Endothelial cell of umbilical vein (primary cell): ENCODE data around the gene VAMP2. TPM values are rescaled to one million over a fixed set of nuclear protein-coding genes. Genes with fewer than 3 reads are reported as not detected.

Experiments
- BruUV-seq: library from RNA; stranded (reverse); fragments of 400-500 nt; replicated peaks from 2 replicates; lab custom pipeline; 2021; lab: Mats Ljungman, UMichigan
- CTCF ChIA-PET: fragments of 300-600, 350-600 bp; sonication (Branson Sonifier 250); formaldehyde crosslinking; loops from one replicate; lab custom pipeline; 2021; ENCODE audit warnings: antibody characterized with exemption, inconsistent platforms; lab: Charles Lee
- POLR2A ChIA-PET: fragments of 300-600, 350-600 bp; sonication (Branson Sonifier 250); formaldehyde crosslinking; loops from one replicate; lab custom pipeline; 2021; ENCODE audit warnings: antibody characterized with exemption, inconsistent platforms; lab: Charles Lee
- DNase-seq: peaks from one replicate; pipeline ENCODE4 v3.0.0-alpha.2; 2011; ENCODE audit warnings: low read depth, low spot score
- FAIRE-seq: peaks from 2 replicates; lab custom pipeline; 2011; peaks lifted over from hg19 to GRCh38; lab: Jason Lieb, UNC
- H2AFZ ChIP-seq: 2 replicates; pipeline ENCODE4 v1.6.0; 2012; ENCODE audit warnings: low read depth, low read length, control low read depth, inconsistent platforms
- H3K27ac ChIP-seq: 2 replicates; pipeline ENCODE4 v1.5.1; 2011; ENCODE audit warnings: low read depth, mild to moderate bottlenecking, control low read depth, low read length, moderate library complexity; ENCODE audit not compliant: insufficient read depth
- H3K27me3 ChIP-seq, 2 experiments: 2 replicates each; pipeline versions ENCODE4 v1.6.0 to v1.6.1; 2011; ENCODE audit warnings: low read length in 2 of 2, mixed read lengths in 1 of 2; ENCODE audit not compliant: control insufficient read depth in 2 of 2, insufficient read depth in 2 of 2
- H3K36me3 ChIP-seq, 2 experiments: 2 replicates in 1 of 2; 3 replicates in 1 of 2; pipeline ENCODE4 v1.5.1; 2011; ENCODE audit warnings: low read length in 2 of 2, mild to moderate bottlenecking in 1 of 2, moderate library complexity in 1 of 2; ENCODE audit not compliant: control insufficient read depth in 2 of 2, insufficient read depth in 2 of 2; ENCODE audit errors: extremely low read depth in 1 of 2
- H3K4me1 ChIP-seq: 3 replicates; pipeline ENCODE4 v1.5.1; 2011; ENCODE audit warnings: mild to moderate bottlenecking, low read length; ENCODE audit not compliant: control insufficient read depth, insufficient read depth; ENCODE audit errors: extremely low read depth
- H3K4me2 ChIP-seq: 2 replicates; pipeline ENCODE4 v1.6.1; 2011; ENCODE audit warnings: low read length, control low read depth, mixed read lengths; ENCODE audit not compliant: insufficient read depth
- H3K4me3 ChIP-seq, 3 experiments: fragments of 200-600 bp in 1 of 3; sonication (generic), shearing (Covaris generic) in 1 of 3; replicated peaks in 1 of 3; 2 replicates each; pipeline ENCODE4 v1.5.1; 2011 to 2016; ENCODE audit warnings: control low read depth in 3 of 3, low read length in 3 of 3, mild to moderate bottlenecking in 2 of 3, inconsistent platforms in 1 of 3, low read depth in 1 of 3, moderate library complexity in 1 of 3; ENCODE audit not compliant: insufficient read depth in 1 of 3
- H3K79me2 ChIP-seq: 2 replicates; pipeline ENCODE4 v1.6.0; 2012; ENCODE audit warnings: low read length, inconsistent platforms; ENCODE audit not compliant: control insufficient read depth, insufficient read depth
- H3K9ac ChIP-seq: replicated peaks from 2 replicates; pipeline ENCODE3; 2011; ENCODE audit warnings: low read length, control low read depth; ENCODE audit not compliant: insufficient read depth; ENCODE audit errors: extremely low read depth
- H3K9me1 ChIP-seq: replicated peaks from 3 replicates; pipeline ENCODE4 v1.6.0; 2011; ENCODE audit warnings: mild to moderate bottlenecking, low read length; ENCODE audit not compliant: control insufficient read depth, insufficient read depth; ENCODE audit errors: extremely low read depth
- H3K9me3 ChIP-seq: replicated peaks from 2 replicates; pipeline ENCODE4 v1.5.1; 2012; ENCODE audit warnings: low read length, inconsistent platforms; ENCODE audit not compliant: control insufficient read depth, insufficient read depth
- H4K20me1 ChIP-seq: replicated peaks from 2 replicates; pipeline ENCODE3; 2011; ENCODE audit warnings: mild to moderate bottlenecking, low read length; ENCODE audit not compliant: control insufficient read depth, insufficient read depth; ENCODE audit errors: extremely low read depth
- CTCF ChIP-seq, 2 donors: IDR thresholded peaks; 1 replicate in 1 of 2; 2 replicates in 1 of 2; pipeline ENCODE4 v1.5.1; 2011; ENCODE audit warnings: low read length in 2 of 2, mild to moderate bottlenecking in 2 of 2, moderate library complexity in 2 of 2, control low read depth in 1 of 2, inconsistent platforms in 1 of 2, low read depth in 1 of 2; ENCODE audit not compliant: insufficient read depth in 1 of 2; ENCODE audit errors: extremely low read depth in 1 of 2
- EZH2 ChIP-seq: IDR thresholded peaks from 2 replicates; pipeline ENCODE4 v1.6.1; 2012; ENCODE audit warnings: borderline replicate concordance, low read depth, mild to moderate bottlenecking, moderate library complexity, low read length, inconsistent platforms; ENCODE audit not compliant: severe bottlenecking
- FOS ChIP-seq: IDR thresholded peaks from 2 replicates; pipeline ENCODE4 v1.6.1; 2011; ENCODE audit warnings: mild to moderate bottlenecking, low read length, moderate library complexity, borderline replicate concordance; ENCODE audit not compliant: insufficient read depth
- GATA2 ChIP-seq: IDR thresholded peaks from 2 replicates; pipeline ENCODE4 v1.7.0; 2011; ENCODE audit warnings: low read depth, mild to moderate bottlenecking, moderate library complexity, mixed read lengths, low read length; ENCODE audit not compliant: insufficient read length, insufficient read depth
- JUN ChIP-seq: IDR thresholded peaks from 2 replicates; pipeline ENCODE4 v1.6.1; 2011; ENCODE audit warnings: borderline replicate concordance, low read depth; ENCODE audit not compliant: insufficient read length, insufficient read depth
- MAX ChIP-seq: IDR thresholded peaks from 2 replicates; pipeline ENCODE4 v1.6.1; 2011; ENCODE audit not compliant: insufficient read depth, insufficient read length
- POLR2A ChIP-seq: IDR thresholded peaks from 2 replicates; pipeline ENCODE4 v1.6.1; 2012; ENCODE audit warnings: low read depth, mild to moderate bottlenecking, control low read depth, low read length
- POLR2AphosphoS5 ChIP-seq: IDR thresholded peaks from 2 replicates; pipeline ENCODE4 v1.6.1; 2012; ENCODE audit warnings: low read depth, mild to moderate bottlenecking, control low read depth, low read length, moderate library complexity; ENCODE audit not compliant: insufficient read depth
- dilution Hi-C: fragments of 300-500 bp; cut with MboI; formaldehyde crosslinking; loops from one replicate; pipeline ENCODE4 v1.15.0; 2019; ENCODE audit warnings: low sequenced_read_pairs; ENCODE audit not compliant: extremely low pct_ligation_motif_present
- intact Hi-C: fragments of 100-400 bp; cut with micrococcal nuclease; formaldehyde crosslinking; loops from one replicate; pipeline ENCODE4 v1.10.0; 2022
- polyA plus RNA-seq, 4 experiments: library from polyadenylated mRNA; depleted of rRNA in 3 of 4; stranded (reverse) in 3 of 4; unstranded in 1 of 4; fragments of >200 nt; gene quantifications; 2 replicates each; pipeline versions ENCODE4 v1.2.1 to v1.2.3, GENCODE V29; 2011 to 2012; ENCODE audit warnings: missing spikeins in 1 of 4
- total RNA-seq: library from RNA; stranded (reverse); gene quantifications from 2 replicates; pipeline ENCODE4 v1.2.3, GENCODE V29; 2021

The VAMP2 gene
- total and polyA plus RNA-seq, 2 donors (not counting 3 experiments of a cell fraction or from before 2014, with no cell fraction given) = 35.9 to 38.0 TPM

GRCh38 chr17:8110907-8111306, 51.8 kb downstream of the VAMP2 start:
- CTCF ChIA-PET = interaction anchor here (0.9 to 13.7 kb wide), 10 partner anchors 9 to 51 kb away, joined by 3 to 191 read pairs (median 14); partner anchors contain the start of gene ALOX12B
- H3K4me1 ChIP-seq = no peaks in the 10 kb centered on the region
- POLR2A ChIA-PET = no interaction called here
- no peaks in the 10 kb centered on the region for H3K9me1 ChIP-seq
- TF ChIP-seq POLR2A (no peak), CTCF (IDR thresholded peaks at IDR 0.05; ENCODE audit: extremely low read depth in 1 of 2, insufficient read depth in 1 of 2, low read depth in 1 of 2, low read length in 2 of 2) (no peak), POLR2AphosphoS5 (no peak), FOS (no peak), EZH2 (no peak), GATA2 (no peak), JUN (no peak), MAX (no peak)
- DNase-seq = no peak
- no peaks in the 10 kb centered on the region for H3K9me3 ChIP-seq
- no peak overlapping the region for H3K4me2 ChIP-seq
- dilution Hi-C loops = no loop called here
- intact Hi-C loops = loop anchor here (1.0 kb wide), 1 partner anchor 51 kb away; no protein-coding TSS in a partner anchor
- no peaks in the 10 kb centered on the region for H4K20me1 ChIP-seq
- FAIRE-seq = no peak
- no peak overlapping the region for H2AFZ ChIP-seq
- H3K9ac ChIP-seq = no peak overlapping the region
- no peaks in the 10 kb centered on the region for H3K79me2 ChIP-seq
- no peak overlapping the region for H3K27ac ChIP-seq
- no TSS peak for BruUV-seq
- H3K4me3 ChIP-seq = no peak overlapping the region
- no peaks in the 10 kb centered on the region for H3K36me3 ChIP-seq
- peaks cover 23 to 31% of the 10 kb centered on the region in 2 experiments for H3K27me3 ChIP-seq
